HL-60 (cell line): ENCODE data around the gene NEURL1.

ENCODE experiments used
- CTCF ChIP-seq: IDR thresholded peaks from one replicate; pipeline ENCODE4 v1.5.1; 2011; ENCODE audit warnings: low read length, control low read depth, inconsistent platforms; ENCODE audit not compliant: insufficient read depth
- POLR2AphosphoS5 ChIP-seq: IDR thresholded peaks from 2 replicates; pipeline ENCODE4 v1.6.1; 2012; ENCODE audit warnings: low read depth

- TF ChIP-seq CTCF (no peak), POLR2AphosphoS5 (no peak)
These were observed 1.7 kb upstream of the NEURL1 start for GRCh38 chr10:103491729-103492364.
